Natural killer cell (primary cell): ENCODE data around the gene INPPL1. TPM values are rescaled to one million over a fixed set of nuclear protein-coding genes. Genes with fewer than 3 reads are reported as not detected.

ENCODE experiments used
- ATAC-seq, 3 donors: fragments of 150-1000 bp in 2 of 3; fragments of 200-7000 bp in 1 of 3; cut with Tn5 transposase; 1 replicate in 1 of 3; 2 replicates in 2 of 3; pipeline ENCODE4 v1.10.0; 2021; ENCODE audit warnings: mild to moderate bottlenecking in 2 of 3, moderate library complexity in 2 of 3
- DNase-seq, 2 donors: peaks; one replicate each; pipeline versions ENCODE4 v3.0.0 to v3.0.0-alpha.2; 2013 to 2021; ENCODE audit warnings: mixed read lengths in 1 of 2
- H3K27ac ChIP-seq: one replicate; pipeline ENCODE4 v1.5.1; 2013; ENCODE audit warnings: mild to moderate bottlenecking, low read length
- H3K27me3 ChIP-seq: one replicate; pipeline ENCODE4 v1.6.1; 2013; ENCODE audit warnings: low read length; ENCODE audit not compliant: control insufficient read depth, insufficient read depth
- H3K36me3 ChIP-seq: one replicate; pipeline ENCODE4 v1.6.1; 2013; ENCODE audit warnings: low read length; ENCODE audit not compliant: control insufficient read depth, insufficient read depth
- H3K4me1 ChIP-seq: one replicate; pipeline ENCODE4 v1.6.1; 2013; ENCODE audit warnings: low read length; ENCODE audit not compliant: control insufficient read depth, insufficient read depth
- H3K4me3 ChIP-seq: one replicate; pipeline ENCODE4 v1.5.1; 2013; ENCODE audit warnings: low read length
- H3K9me3 ChIP-seq: one replicate; pipeline ENCODE4 v1.6.1; 2013; ENCODE audit warnings: low read length; ENCODE audit not compliant: control insufficient read depth, insufficient read depth
- H3K27ac Mint-ChIP-seq, 2 donors: one replicate each; pipeline ENCODE4 v1.8.0; 2022; ENCODE audit warnings: mild to moderate bottlenecking in 2 of 2, mixed read lengths in 2 of 2, moderate library complexity in 1 of 2
- H3K27me3 Mint-ChIP-seq, 2 donors: one replicate each; pipeline ENCODE4 v1.8.0; 2022; ENCODE audit warnings: low read depth in 2 of 2, mixed read lengths in 2 of 2
- H3K36me3 Mint-ChIP-seq: one replicate; pipeline ENCODE4 v1.8.0; 2022; ENCODE audit warnings: mixed read lengths
- H3K4me1 Mint-ChIP-seq, 2 donors: one replicate each; pipeline ENCODE4 v1.8.0; 2022; ENCODE audit warnings: mixed read lengths in 2 of 2
- H3K4me3 Mint-ChIP-seq: one replicate; pipeline ENCODE4 v1.8.0; 2022; ENCODE audit warnings: mild to moderate bottlenecking, moderate library complexity, mixed read lengths
- H3K9me3 Mint-ChIP-seq, 2 donors: one replicate each; pipeline ENCODE4 v1.8.0; 2022; ENCODE audit warnings: mixed read lengths in 2 of 2
- CTCF ChIP-seq: fragments of 200-600 bp; IDR thresholded peaks from one replicate; pipeline ENCODE4 v1.8.0; 2022; ENCODE audit warnings: antibody characterized with exemption
- WGBS: methylation state at CpG from one replicate; pipeline ENCODE4 v1.1.7; 2013; ENCODE audit warnings: missing lambda C conversion rate; ENCODE audit not compliant: insufficient coverage; 5-methylcytosine and 5-hydroxymethylcytosine counted together
- intact Hi-C: fragments of 100-400 bp; cut with micrococcal nuclease; formaldehyde crosslinking; loops from one replicate; pipeline ENCODE4 v1.14.2; 2022
- total RNA-seq, 4 donors: library from RNA; stranded (reverse); fragments of 120-200 nt in 1 of 4; gene quantifications; one replicate each; pipeline versions ENCODE4 v1.2.3 to v1.2.4, GENCODE V29; 2013 to 2022

INPPL1 gene
- total RNA-seq, 3 donors from 2014 or later (not counting 1 experiment from before 2014, with no cell fraction given), result 193 to 207 (median 195) TPM

GRCh38 chr11:72189455-72190250, 34.9 kb upstream of the INPPL1 start:
- H3K36me3 Mint-ChIP-seq, result no peaks in the 10 kb centered on the region
- 98% methylated on average over 3 of the region's 3 CpGs for WGBS
- no peak for TF ChIP-seq CTCF
- H3K9me3 ChIP-seq, result no peaks in the 10 kb centered on the region
- no peak overlapping the region for H3K4me3 Mint-ChIP-seq
- DNase-seq (no peak), ATAC-seq (no peak)
- no peaks in the 10 kb centered on the region for H3K9me3 Mint-ChIP-seq
- no peaks in the 10 kb centered on the region for H3K27me3 ChIP-seq
- no peak overlapping the region for H3K4me3 ChIP-seq
- no peaks in the 10 kb centered on the region for H3K36me3 ChIP-seq
- H3K27me3 Mint-ChIP-seq, result no peaks in the 10 kb centered on the region
- no peak overlapping the region for H3K27ac ChIP-seq
- no peaks in the 10 kb centered on the region for H3K4me1 ChIP-seq
- intact Hi-C loops, result no loop called here
- H3K27ac Mint-ChIP-seq, result no peak overlapping the region
- no peaks in the 10 kb centered on the region for H3K4me1 Mint-ChIP-seq

- ATAC-seq (no peak), DNase-seq (no peak)
- Histone ChIP-seq H3K9me3 (no peaks in the 10 kb centered on the region), H3K4me3 (no peak overlapping the region), H3K27me3 (no peaks in the 10 kb centered on the region), H3K4me1 (no peaks in the 10 kb centered on the region), H3K27ac (no peak overlapping the region), H3K36me3 (no peaks in the 10 kb centered on the region)
- Mint-ChIP-seq H3K4me3 (no peak overlapping the region), H3K4me1 (no peaks in the 10 kb centered on the region), H3K36me3 (no peaks in the 10 kb centered on the region), H3K27me3 (no peaks in the 10 kb centered on the region), H3K9me3 (no peaks in the 10 kb centered on the region), H3K27ac (no peak overlapping the region)
- intact Hi-C loops, result no loop called here
- WGBS, result 90% methylated on average over 5 of the region's 5 CpGs
- no peak for TF ChIP-seq CTCF
Observed at GRCh38 chr11:72190631-72191071, 33.9 kb upstream of the INPPL1 start.

- intact Hi-C loops, result no loop called here
- no peaks in the 10 kb centered on the region for H3K27me3 Mint-ChIP-seq
Observed at GRCh38 chr11:72191961-72192381, 32.6 kb upstream of the INPPL1 start, which contains the start of gene FOLR1. Gene FOLR1 (plus strand): TSS chr11:72192140. CDS start chr11:72192174, 34 bp downstream.

More at GRCh38 chr11:72191961-72192381, 32.6 kb upstream of the INPPL1 start, which contains the start of gene FOLR1:
- Histone ChIP-seq H3K27me3 (no peaks in the 10 kb centered on the region), H3K27ac (no peak within 1 kb of the TSS), H3K9me3 (no peaks in the 10 kb centered on the region), H3K4me3 (no peak within 1 kb of the TSS), H3K4me1 (no peaks in the 10 kb centered on the region), H3K36me3 (no peaks in the 10 kb centered on the region)
- 88% methylated on average over 5 of the region's 5 CpGs for WGBS
- TF ChIP-seq CTCF, result no peak
- H3K4me1 Mint-ChIP-seq, result no peaks in the 10 kb centered on the region
- no peak within 1 kb of the TSS for H3K27ac Mint-ChIP-seq
- no peaks in the 10 kb centered on the region for H3K9me3 Mint-ChIP-seq
- ATAC-seq (no peak), DNase-seq (no peak)
- no peaks in the 10 kb centered on the region for H3K36me3 Mint-ChIP-seq
- no peak within 1 kb of the TSS for H3K4me3 Mint-ChIP-seq
